HG02884 (cell line): ENCODE data around the gene NCKAP5L.
"Not testable (repeated sequence)": the region's sequence is repeated elsewhere in the genome, so short reads cannot be mapped to it uniquely, and the experiment has no call there.

Experiments used
- ATAC-seq: cut with Tn5 transposase; IDR thresholded peaks from one replicate; pipeline ENCODE4 v1.9.1; 2021; ENCODE audit warnings: mild to moderate bottlenecking, moderate library complexity; ENCODE audit not compliant: unreplicated experiment

NCKAP5L gene

GRCh38 chr12:49865109-49865781, 37.0 kb upstream of the NCKAP5L start:
- ATAC-seq = no peak

- no peak for ATAC-seq
These were observed 36.5 kb upstream of the NCKAP5L start for GRCh38 chr12:49864798-49865090.

GRCh38 chr12:49863946-49864797, 36.0 kb upstream of the NCKAP5L start:
- no peak for ATAC-seq

- not testable (repeated sequence) for ATAC-seq
These were observed 32.7 kb upstream of the NCKAP5L start for GRCh38 chr12:49860921-49861320.

GRCh38 chr12:49855890-49856289, 27.7 kb upstream of the NCKAP5L start:
- ATAC-seq = not testable (repeated sequence)

- no peak for ATAC-seq
These were observed 26.8 kb upstream of the NCKAP5L start for GRCh38 chr12:49854976-49855375.

- no peak for ATAC-seq
These were observed 25.5 kb upstream of the NCKAP5L start for GRCh38 chr12:49853671-49854070.

- no peak for ATAC-seq
These were observed 18.9 kb upstream of the NCKAP5L start for GRCh38 chr12:49847161-49847560.

GRCh38 chr12:49846032-49846431, 17.8 kb upstream of the NCKAP5L start:
- no peak for ATAC-seq

- ATAC-seq = no peak
These were observed 15.7 kb upstream of the NCKAP5L start for GRCh38 chr12:49843876-49844437.

- no peak for ATAC-seq
These were observed 15.2 kb upstream of the NCKAP5L start for GRCh38 chr12:49843411-49843810.

GRCh38 chr12:49842519-49843352, 14.5 kb upstream of the NCKAP5L start, which contains the start of gene BCDIN3D:
Gene BCDIN3D, minus strand, starts transcription at chr12:49843106. Its CDS starts 19 bp downstream, at chr12:49843087.
- peak; percentile 83 for ATAC-seq

- no peak for ATAC-seq
These were observed 10.9 kb upstream of the NCKAP5L start for GRCh38 chr12:49838973-49839633.

- no peak for ATAC-seq
These were observed 4.7 kb upstream of the NCKAP5L start for GRCh38 chr12:49832836-49833421.

GRCh38 chr12:49831717-49832116, 3.5 kb upstream of the NCKAP5L start:
- ATAC-seq = no peak

GRCh38 chr12:49827401-49828099, 663 bp downstream of the NCKAP5L start:
- no peak for ATAC-seq

GRCh38 chr12:49827051-49827400, 1.2 kb downstream of the NCKAP5L start:
- no peak for ATAC-seq

- ATAC-seq = no peak
These were observed 2.2 kb downstream of the NCKAP5L start for GRCh38 chr12:49825971-49826421.

GRCh38 chr12:49825360-49825970, 2.7 kb downstream of the NCKAP5L start:
- ATAC-seq = no peak
